Skeletal muscle cell (primary cell): ENCODE results near the gene CHSY1.

Experiments used
- DNase-seq: peaks from one replicate; pipeline ENCODE4 v3.0.0-alpha.2; 2010; ENCODE audit warnings: low read depth
- H3K4me3 ChIP-seq: 2 replicates; pipeline ENCODE4 v1.5.1; 2011; ENCODE audit warnings: low read depth, mild to moderate bottlenecking, control low read depth, low read length, moderate library complexity

CHSY1 gene

GRCh38 chr15:101145362-101145761 lies 106.5 kb downstream of the CHSY1 start:
- no peak for DNase-seq
- H3K4me3 ChIP-seq = no peak overlapping the region

- no peak for DNase-seq
- H3K4me3 ChIP-seq = no peak overlapping the region
These were observed 108.5 kb downstream of the CHSY1 start for GRCh38 chr15:101143321-101143720.

DNA sequence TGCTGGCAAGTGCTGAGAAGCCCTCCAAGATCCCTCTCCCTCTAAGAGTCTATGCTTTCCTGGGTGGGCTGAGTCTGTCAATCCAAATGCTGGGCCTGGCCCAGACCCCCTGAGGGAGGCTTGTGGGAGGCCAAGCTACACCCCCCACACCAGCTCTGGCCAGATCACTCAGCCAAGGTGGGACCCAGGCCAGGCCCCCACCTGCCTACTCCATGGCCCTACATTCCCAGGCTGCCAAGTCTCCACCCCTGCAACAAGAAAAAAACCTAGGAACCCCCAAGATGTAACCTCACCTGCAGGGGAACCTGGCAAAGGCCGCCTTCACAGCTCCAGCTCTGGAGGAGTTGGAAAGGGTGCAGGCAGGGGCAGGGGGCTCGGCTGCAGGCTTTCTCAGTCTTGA lies 109.1 kb downstream of the CHSY1 start:
- no peak for DNase-seq
- H3K4me3 ChIP-seq = no peak overlapping the region

- H3K4me3 ChIP-seq = no peak overlapping the region
- no peak for DNase-seq
These were observed 109.8 kb downstream of the CHSY1 start for GRCh38 chr15:101141926-101142527.

DNA sequence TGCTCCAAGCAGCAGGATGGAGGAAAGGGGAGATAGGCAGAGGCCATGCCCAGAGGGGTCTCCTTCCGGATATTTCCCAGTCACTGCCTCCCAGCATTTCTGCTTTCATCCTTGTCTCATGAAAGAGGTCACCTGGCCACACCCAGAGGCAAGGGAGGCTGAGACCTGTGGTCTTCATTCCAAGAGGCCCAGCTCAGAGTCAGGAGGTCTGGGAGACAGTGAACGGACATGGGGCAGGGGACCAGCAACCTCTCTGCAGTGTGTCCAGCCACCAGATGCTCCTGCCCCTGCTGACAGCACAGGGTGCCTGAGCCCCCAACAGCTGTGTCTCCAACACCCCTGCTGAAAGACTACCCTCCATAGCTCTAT lies 111.2 kb downstream of the CHSY1 start:
- H3K4me3 ChIP-seq = no peak overlapping the region
- no peak for DNase-seq

- DNase-seq = no peak
- H3K4me3 ChIP-seq = no peak overlapping the region
These were observed 111.7 kb downstream of the CHSY1 start for GRCh38 chr15:101139986-101140696.

GRCh38 chr15:101138913-101139880 lies 112.7 kb downstream of the CHSY1 start:
- no peak overlapping the region for H3K4me3 ChIP-seq
- peak; percentile 69 for DNase-seq

GRCh38 chr15:101138086-101138660 lies 113.7 kb downstream of the CHSY1 start:
- H3K4me3 ChIP-seq = no peak overlapping the region
- DNase-seq = no peak

- H3K4me3 ChIP-seq = no peak overlapping the region
- no peak for DNase-seq
These were observed 114.4 kb downstream of the CHSY1 start for GRCh38 chr15:101137312-101137940.

DNA sequence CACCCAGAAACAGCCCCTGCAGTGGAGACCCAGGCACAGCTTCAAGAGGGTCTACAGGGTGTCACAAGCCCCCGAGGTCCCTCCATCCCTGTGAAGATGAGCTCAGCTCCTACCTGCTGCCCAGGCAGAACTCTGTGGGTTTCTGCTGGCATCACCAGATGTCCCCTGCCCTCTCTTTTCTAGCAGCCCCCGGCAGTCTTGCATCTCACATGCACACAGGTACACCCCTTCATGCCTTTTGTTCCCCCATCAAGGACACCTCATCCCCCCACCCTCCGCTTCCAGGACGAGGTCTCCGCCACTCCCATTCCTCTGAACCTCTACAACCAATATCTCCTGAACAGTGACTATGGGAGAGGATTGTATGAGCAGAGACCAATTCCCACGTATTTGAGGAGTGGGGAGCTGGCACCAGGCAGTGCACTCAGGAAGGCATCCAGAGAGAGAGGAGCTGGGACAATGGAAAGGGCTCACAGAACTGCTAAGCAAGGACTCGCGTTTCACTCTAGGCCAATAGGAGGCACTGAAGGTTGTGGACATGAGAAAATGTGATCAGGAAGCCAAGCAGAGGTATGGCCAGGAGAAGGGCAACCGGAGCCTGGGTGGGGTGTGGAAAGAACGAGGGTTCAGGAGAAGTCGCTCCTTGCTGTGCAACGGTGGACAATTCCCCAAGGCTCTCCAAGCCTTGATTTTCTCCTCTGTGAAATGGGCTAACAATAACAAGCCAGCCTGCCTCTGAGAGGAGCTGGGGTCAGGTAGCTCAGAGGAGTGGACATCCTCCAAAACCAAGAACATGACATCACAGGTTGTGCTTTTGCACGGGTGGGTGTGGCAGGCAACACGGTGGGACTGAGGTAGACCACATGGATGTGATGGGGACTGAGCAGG lies 115.2 kb downstream of the CHSY1 start:
- no peak overlapping the region for H3K4me3 ChIP-seq
- no peak for DNase-seq

DNA sequence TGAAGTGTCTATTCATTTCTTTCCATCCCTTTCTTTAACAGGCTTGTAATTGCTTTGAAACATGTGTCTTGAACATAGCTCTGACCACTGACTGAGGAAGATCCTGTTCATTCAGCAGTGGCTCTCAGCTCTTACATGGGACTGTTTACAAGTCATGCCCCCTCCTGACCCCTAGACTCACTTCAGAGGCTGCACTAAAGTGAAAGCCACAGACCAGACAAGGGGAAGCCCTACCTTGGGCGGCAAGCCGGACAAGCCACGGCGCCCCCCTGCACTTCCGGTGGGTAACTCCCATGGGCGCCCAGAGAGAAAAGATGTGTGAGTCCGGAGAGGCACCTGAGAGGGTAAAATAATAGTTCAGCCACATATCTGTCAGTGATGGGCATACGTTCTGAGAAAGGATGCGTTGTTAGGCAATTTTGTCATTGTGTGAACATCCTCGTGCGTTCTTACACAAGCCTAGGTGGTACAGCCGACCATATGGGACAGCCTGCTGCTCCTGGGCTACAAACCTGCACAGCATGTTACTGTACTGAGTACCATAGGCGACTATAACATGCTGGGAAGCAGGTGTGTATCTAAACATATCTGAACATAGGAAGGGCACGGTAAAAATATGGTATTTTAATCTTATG lies 116.2 kb downstream of the CHSY1 start:
- DNase-seq = no peak
- no peak overlapping the region for H3K4me3 ChIP-seq

- no peak overlapping the region for H3K4me3 ChIP-seq
- no peak for DNase-seq
These were observed 117.1 kb downstream of the CHSY1 start for GRCh38 chr15:101134780-101135179.

GRCh38 chr15:101133751-101134261 lies 118.0 kb downstream of the CHSY1 start:
- H3K4me3 ChIP-seq = no peak overlapping the region
- no peak for DNase-seq

GRCh38 chr15:101133181-101133460 lies 118.7 kb downstream of the CHSY1 start:
- no peak for DNase-seq

GRCh38 chr15:101132390-101133180 lies 119.3 kb downstream of the CHSY1 start:
- no peak for DNase-seq
- no peak overlapping the region for H3K4me3 ChIP-seq

More at GRCh38 chr15:101133181-101133460, 118.7 kb downstream of the CHSY1 start:
- H3K4me3 ChIP-seq = no peak overlapping the region

DNA sequence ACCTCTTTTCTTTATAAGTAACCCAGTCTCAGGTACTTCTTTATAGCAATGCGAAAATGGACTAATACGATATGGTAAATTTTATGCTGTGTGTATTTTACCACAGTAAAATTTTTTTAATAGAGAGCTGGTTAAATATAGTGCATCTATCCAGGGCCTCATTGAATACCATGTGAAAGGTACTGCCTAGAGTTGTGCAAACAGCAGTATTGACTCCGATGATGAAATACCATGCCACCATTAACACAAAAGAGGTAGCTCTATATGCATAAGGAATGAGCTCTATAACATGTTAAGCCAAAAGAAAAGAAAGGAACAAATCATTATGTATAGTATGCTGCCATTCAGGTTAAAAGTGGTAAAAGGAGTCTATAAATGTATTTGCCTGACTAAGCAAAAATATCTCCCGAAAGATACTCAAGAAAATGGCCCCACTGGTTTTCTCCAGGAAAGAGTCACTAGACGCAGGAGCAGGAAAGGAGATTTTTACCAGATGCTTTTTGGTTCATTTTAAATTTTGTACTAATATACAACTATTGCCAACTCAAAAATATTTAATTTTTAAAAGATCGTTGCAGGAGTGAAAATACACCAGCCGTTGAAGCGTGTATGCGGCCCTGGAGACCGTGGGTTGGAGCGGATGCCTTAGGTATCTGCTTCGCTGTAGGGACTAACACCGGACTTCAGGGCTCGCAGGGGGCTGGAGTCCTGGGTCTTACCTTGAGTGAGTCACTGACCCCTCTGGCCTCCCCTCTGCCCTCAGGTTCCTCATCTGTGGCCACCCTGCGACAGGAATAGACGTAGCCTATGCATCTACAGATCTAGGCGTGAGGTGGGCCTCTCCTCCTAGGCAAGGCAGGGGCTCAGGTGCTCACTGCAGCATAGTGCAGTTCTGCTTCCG lies 120.1 kb downstream of the CHSY1 start:
- DNase-seq = no peak
- H3K4me3 ChIP-seq = no peak overlapping the region
